ENCODE results near the gene SERGEF. TPM values are rescaled to one million over a fixed set of nuclear protein-coding genes. Genes with fewer than 3 reads are reported as not detected.

The SERGEF gene
- total RNA-seq, 2 donors from 2014 or later: 20.8 to 28.7 TPM

DNA sequence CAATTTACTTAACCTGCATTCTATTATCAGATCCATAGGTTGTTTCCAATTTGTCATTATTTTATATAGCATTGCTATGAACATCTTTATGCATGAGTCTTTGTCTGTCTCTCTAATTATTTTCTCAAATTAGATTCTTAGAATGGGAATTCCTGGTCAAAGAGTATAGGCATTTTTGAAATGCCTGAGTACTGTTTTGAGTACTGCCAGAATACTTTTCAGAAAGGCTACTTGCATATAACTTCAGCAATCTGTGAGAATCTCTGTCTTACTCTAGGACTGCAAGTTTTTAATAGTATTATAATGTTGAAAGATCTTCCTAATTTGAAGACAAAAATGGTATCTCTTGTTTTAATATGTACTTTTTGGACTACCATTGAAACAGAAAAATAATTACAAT, 221.7 kb downstream of the SERGEF start:
- no peak for TF ChIP-seq CTCF (IDR thresholded peaks at IDR 0.05)
- TF ChIP-seq POLR2A (IDR thresholded peaks at IDR 0.05): no peak
- H3K9me3 ChIP-seq: no peaks in the 10 kb centered on the region
- H3K36me3 ChIP-seq (replicated peaks in 1 of 2; ENCODE audit: insufficient read depth in 1 of 2, low read depth in 2 of 2): no peaks in the 10 kb centered on the region
- no peak overlapping the region for H3K4me3 ChIP-seq
- H3K27ac ChIP-seq: no peak overlapping the region
- intact Hi-C loops (cut with DNase I): no loop called here
- ATAC-seq (no peak), DNase-seq (no peak)
- H3K27me3 ChIP-seq: no peaks in the 10 kb centered on the region
- no peaks in the 10 kb centered on the region for H3K4me1 ChIP-seq

GRCh38 chr11:17790453-17790852, 222.4 kb downstream of the SERGEF start:
- Histone ChIP-seq H3K27me3 (no peaks in the 10 kb centered on the region), H3K4me3 (no peak overlapping the region), H3K4me1 (no peaks in the 10 kb centered on the region), H3K9me3 (no peaks in the 10 kb centered on the region), H3K36me3 (replicated peaks in 1 of 2; ENCODE audit: insufficient read depth in 1 of 2, low read depth in 2 of 2) (no peaks in the 10 kb centered on the region), H3K27ac (no peak overlapping the region)
- TF ChIP-seq POLR2A (IDR thresholded peaks at IDR 0.05) (no peak), CTCF (IDR thresholded peaks at IDR 0.05) (no peak)
- 91 to 100% methylated on average over 1 of the region's 1 CpG for whole genome bisulfite sequencing, 2 donors
- intact Hi-C loops (cut with DNase I): no loop called here
- ATAC-seq (no peak), DNase-seq (no peak)

DNA sequence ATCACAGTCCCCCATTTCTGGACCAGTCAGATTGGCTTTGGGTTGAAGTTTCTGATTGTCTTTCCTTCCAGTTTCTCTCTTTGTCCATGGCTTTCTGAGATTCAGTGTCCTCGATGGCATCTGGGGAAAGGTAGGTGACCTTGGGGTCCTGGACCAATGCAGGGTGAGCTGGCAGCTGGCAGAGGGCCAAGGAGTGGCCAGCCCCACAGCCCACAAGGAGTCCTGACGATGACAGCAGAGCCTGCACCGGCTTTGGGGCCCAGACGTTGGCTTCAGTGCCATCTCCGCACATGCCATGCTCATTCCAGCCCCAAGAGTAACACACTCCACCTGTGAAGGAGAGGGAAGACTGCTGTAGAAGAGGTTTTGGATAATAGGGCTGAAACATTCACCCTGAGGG, 224.8 kb downstream of the SERGEF start:
- no peak overlapping the region for H3K27ac ChIP-seq
- H3K4me1 ChIP-seq: no peaks in the 10 kb centered on the region
- H3K27me3 ChIP-seq: no peaks in the 10 kb centered on the region
- no peaks in the 10 kb centered on the region for H3K36me3 ChIP-seq (replicated peaks in 1 of 2; ENCODE audit: insufficient read depth in 1 of 2, low read depth in 2 of 2)
- WGBS, 2 donors: 78 to 79% methylated on average over 5 of the region's 5 CpGs
- intact Hi-C loops (cut with DNase I): no loop called here
- no peaks in the 10 kb centered on the region for H3K9me3 ChIP-seq
- no peak for ATAC-seq
- no peak overlapping the region for H3K4me3 ChIP-seq
- no peak for DNase-seq
- no peak for TF ChIP-seq CTCF (IDR thresholded peaks at IDR 0.05)
- no peak for TF ChIP-seq POLR2A (IDR thresholded peaks at IDR 0.05)

DNA sequence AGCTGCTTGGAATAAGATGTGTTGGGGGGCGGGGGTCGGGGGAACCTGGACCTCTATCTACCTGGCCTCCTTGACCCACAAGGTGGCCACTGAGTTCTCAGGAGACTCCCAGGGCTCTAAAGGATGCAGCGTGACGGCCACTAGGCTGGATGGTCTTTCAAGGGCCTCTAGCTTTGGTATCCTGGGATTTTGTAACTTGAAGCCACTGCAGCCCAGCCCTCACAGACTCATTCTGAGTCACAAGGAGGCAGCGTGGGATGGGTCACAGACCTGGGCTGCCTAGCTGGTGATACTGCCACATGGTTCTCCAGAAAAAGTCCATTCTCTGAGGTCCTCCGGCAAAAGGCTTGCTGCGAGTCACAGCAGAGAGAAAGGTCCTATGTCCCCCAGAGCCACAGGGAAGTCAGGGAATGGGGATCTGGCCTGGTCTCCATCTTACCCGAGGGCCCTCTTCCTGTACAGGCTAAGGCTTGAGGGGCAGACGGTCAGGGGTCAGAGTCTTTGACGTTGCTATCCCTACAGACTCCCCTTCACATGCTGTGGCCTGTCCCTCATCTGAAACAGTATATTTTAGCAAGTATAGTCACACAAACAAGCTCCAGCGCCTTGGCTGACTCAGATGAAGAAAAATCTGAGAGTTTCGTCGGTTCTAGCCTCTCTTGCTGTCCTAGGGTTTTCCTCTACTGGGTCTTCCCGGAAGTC, 225.9 kb downstream of the SERGEF start:
- Histone ChIP-seq H3K4me3 (no peak overlapping the region), H3K27ac (no peak overlapping the region), H3K36me3 (replicated peaks in 1 of 2; ENCODE audit: insufficient read depth in 1 of 2, low read depth in 2 of 2) (no peaks in the 10 kb centered on the region), H3K4me1 (no peaks in the 10 kb centered on the region), H3K9me3 (no peaks in the 10 kb centered on the region), H3K27me3 (no peaks in the 10 kb centered on the region)
- 83 to 90% methylated on average over 11 to 14 of the region's 14 CpGs for WGBS, 2 donors
- DNase-seq (no peak), ATAC-seq (no peak)
- intact Hi-C loops (cut with DNase I): no loop called here
- TF ChIP-seq POLR2A (IDR thresholded peaks at IDR 0.05): no peak
- no peak for TF ChIP-seq CTCF (IDR thresholded peaks at IDR 0.05)

- Histone ChIP-seq H3K27me3 (no peaks in the 10 kb centered on the region), H3K4me3 (no peak overlapping the region), H3K36me3 (replicated peaks in 1 of 2; ENCODE audit: insufficient read depth in 1 of 2, low read depth in 2 of 2) (no peaks in the 10 kb centered on the region), H3K27ac (no peak overlapping the region), H3K4me1 (no peaks in the 10 kb centered on the region), H3K9me3 (no peaks in the 10 kb centered on the region)
- TF ChIP-seq CTCF (IDR thresholded peaks at IDR 0.05) (no peak), POLR2A (IDR thresholded peaks at IDR 0.05) (no peak)
- DNase-seq (no peak), ATAC-seq (no peak)
- intact Hi-C loops (cut with DNase I): no loop called here
- 84 to 87% methylated on average over 4 of the region's 4 CpGs for WGBS, 2 donors
Observed at GRCh38 chr11:17783878-17784277, 229.0 kb downstream of the SERGEF start.

Measured in body of pancreas (tissue), 4 donors.